ENCODE measurements around the gene ATP1A4.

DNA sequence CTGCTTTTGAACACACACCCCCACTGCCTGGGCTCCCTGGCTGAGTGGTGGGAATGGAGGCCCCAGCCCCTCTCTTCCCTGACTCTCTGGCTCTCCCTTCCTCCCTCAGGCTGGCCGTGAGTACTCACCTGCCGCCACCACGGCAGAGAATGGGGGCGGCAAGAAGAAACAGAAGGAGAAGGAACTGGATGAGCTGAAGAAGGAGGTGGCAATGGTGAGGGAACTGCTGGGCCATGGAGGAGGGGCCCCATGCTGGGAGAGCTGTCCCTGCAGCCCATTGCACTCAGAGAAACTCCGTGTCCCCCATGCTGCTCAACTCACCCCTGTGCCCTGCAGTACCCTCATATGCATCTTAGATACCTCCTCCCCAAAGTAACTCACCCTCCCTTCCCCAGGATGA is 30.6 kb upstream of the ATP1A4 start:
- TF ChIP-seq, protein P1, sequence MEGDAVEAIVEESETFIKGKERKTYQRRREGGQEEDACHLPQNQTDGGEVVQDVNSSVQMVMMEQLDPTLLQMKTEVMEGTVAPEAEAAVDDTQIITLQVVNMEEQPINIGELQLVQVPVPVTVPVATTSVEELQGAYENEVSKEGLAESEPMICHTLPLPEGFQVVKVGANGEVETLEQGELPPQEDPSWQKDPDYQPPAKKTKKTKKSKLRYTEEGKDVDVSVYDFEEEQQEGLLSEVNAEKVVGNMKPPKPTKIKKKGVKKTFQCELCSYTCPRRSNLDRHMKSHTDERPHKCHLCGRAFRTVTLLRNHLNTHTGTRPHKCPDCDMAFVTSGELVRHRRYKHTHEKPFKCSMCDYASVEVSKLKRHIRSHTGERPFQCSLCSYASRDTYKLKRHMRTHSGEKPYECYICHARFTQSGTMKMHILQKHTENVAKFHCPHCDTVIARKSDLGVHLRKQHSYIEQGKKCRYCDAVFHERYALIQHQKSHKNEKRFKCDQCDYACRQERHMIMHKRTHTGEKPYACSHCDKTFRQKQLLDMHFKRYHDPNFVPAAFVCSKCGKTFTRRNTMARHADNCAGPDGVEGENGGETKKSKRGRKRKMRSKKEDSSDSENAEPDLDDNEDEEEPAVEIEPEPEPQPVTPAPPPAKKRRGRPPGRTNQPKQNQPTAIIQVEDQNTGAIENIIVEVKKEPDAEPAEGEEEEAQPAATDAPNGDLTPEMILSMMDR (IDR thresholded peaks at IDR 0.05; ENCODE audit: low read depth, low read length, missing input control), result no peak
- TF ChIP-seq, protein P2, sequence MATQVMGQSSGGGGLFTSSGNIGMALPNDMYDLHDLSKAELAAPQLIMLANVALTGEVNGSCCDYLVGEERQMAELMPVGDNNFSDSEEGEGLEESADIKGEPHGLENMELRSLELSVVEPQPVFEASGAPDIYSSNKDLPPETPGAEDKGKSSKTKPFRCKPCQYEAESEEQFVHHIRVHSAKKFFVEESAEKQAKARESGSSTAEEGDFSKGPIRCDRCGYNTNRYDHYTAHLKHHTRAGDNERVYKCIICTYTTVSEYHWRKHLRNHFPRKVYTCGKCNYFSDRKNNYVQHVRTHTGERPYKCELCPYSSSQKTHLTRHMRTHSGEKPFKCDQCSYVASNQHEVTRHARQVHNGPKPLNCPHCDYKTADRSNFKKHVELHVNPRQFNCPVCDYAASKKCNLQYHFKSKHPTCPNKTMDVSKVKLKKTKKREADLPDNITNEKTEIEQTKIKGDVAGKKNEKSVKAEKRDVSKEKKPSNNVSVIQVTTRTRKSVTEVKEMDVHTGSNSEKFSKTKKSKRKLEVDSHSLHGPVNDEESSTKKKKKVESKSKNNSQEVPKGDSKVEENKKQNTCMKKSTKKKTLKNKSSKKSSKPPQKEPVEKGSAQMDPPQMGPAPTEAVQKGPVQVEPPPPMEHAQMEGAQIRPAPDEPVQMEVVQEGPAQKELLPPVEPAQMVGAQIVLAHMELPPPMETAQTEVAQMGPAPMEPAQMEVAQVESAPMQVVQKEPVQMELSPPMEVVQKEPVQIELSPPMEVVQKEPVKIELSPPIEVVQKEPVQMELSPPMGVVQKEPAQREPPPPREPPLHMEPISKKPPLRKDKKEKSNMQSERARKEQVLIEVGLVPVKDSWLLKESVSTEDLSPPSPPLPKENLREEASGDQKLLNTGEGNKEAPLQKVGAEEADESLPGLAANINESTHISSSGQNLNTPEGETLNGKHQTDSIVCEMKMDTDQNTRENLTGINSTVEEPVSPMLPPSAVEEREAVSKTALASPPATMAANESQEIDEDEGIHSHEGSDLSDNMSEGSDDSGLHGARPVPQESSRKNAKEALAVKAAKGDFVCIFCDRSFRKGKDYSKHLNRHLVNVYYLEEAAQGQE (IDR thresholded peaks at IDR 0.05), result no peak
- TF ChIP-seq JUND (IDR thresholded peaks at IDR 0.05), result no peak
- TF ChIP-seq, protein P3, sequence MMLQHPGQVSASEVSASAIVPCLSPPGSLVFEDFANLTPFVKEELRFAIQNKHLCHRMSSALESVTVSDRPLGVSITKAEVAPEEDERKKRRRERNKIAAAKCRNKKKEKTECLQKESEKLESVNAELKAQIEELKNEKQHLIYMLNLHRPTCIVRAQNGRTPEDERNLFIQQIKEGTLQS (IDR thresholded peaks at IDR 0.05), result no peak
- no peak for TF ChIP-seq TAF1 (conservative IDR thresholded peaks at IDR 0.05)
